ENCODE data around the gene PIK3AP1. TPM values are rescaled to one million over a fixed set of nuclear protein-coding genes. Genes with fewer than 3 reads are reported as not detected.
A peak's percentile ranks its signal among the peaks of the same experiment; 100 is the strongest.

Gene PIK3AP1
- total RNA-seq, 1 experiment from 2014 or later = 4.3 TPM

DNA sequence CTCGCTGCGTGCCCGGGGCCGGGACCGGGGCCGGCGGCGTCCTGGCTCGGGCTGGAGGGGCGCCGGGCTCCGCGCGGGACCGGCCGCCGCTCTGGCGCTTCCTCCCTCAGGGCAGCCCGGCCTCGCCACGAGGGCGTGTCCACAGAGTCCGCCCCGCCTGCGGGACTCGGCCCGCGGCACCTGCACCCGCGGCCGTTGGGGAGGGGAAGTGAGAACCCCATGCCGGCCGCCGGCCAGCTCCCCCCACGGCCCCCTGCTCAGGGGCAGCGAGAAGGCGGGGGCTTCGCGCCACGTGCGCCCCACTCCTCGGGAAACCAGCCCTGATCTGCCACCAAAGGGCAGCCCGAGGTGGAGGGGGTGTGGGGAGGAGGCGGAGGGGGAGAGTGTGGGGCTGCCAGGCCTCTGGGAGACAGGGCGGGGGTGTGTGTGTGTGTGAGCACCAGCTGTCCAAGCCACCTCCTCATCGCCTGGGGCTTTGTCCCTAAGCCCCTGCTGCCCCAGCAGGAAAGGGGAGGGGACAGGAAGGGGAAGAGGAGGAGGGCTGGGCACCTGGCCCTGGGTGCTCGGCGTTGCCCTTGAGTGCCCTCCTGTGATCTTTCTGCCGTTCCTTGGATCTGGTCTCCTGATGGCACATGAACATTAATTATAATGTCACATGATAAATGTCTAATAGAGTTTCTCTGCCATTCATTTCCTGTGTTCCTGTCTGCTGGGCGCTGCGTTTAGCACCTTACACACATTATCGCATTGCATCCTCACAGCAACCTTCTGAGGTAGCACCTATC is at the start of gene PIK3AP1 (continued):
- TF ChIP-seq ATF2 (CRISPR knock-in tag; IDR thresholded peaks at IDR 0.05; ENCODE audit: borderline replicate concordance, low read depth) = no peak
- TF ChIP-seq HMGXB4 (CRISPR knock-in tag; IDR thresholded peaks at IDR 0.05) = peak; percentile 67
- TF ChIP-seq TCF7 (CRISPR knock-in tag; IDR thresholded peaks at IDR 0.05; ENCODE audit: low read depth) = no peak

DNA sequence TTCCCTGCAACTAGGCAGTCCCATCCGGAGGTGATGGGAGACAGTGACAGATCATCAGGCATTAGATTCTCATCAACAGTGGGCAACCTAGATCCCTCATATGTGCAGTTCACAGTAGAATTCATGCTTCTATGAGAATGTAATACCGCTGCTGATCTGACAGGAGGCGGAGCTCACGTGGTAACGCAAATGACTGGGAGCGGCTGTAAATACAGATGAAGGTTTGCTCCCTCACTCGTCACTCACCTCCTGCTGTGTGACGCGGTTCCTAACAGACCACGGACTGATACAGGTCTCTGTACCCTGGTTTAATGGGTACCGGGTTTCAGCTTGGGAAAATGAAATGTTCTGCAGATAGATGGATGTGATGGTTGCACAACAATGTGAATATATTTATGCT is 47.8 kb upstream of the PIK3AP1 start:
- POLR2A ChIA-PET = no interaction called here
- H3K36me3 Mint-ChIP-seq = peaks cover 25% of the 10 kb centered on the region
- peaks cover 34% of the 10 kb centered on the region for H3K9me3 Mint-ChIP-seq
- H3K27ac Mint-ChIP-seq = no peak overlapping the region
- H3K27me3 Mint-ChIP-seq (ENCODE audit: low read depth) = peaks cover 6% of the 10 kb centered on the region
- ATAC-seq (no peak), DNase-seq (ENCODE audit: low spot score) (no peak)
- CTCF ChIA-PET = no interaction called here
- no peaks in the 10 kb centered on the region for H3K4me1 Mint-ChIP-seq
- TF ChIP-seq ZBTB43 (CRISPR knock-in tag; IDR thresholded peaks at IDR 0.05) = no peak
- TF ChIP-seq CBFB (CRISPR knock-in tag; IDR thresholded peaks at IDR 0.05; ENCODE audit: low read depth) = no peak
- TF ChIP-seq ZNF425 (CRISPR knock-in tag; conservative IDR thresholded peaks at IDR 0.05) = no peak
- no peak for TF ChIP-seq ZNF232 (CRISPR knock-in tag; IDR thresholded peaks at IDR 0.05)
- TF ChIP-seq, protein P1, sequence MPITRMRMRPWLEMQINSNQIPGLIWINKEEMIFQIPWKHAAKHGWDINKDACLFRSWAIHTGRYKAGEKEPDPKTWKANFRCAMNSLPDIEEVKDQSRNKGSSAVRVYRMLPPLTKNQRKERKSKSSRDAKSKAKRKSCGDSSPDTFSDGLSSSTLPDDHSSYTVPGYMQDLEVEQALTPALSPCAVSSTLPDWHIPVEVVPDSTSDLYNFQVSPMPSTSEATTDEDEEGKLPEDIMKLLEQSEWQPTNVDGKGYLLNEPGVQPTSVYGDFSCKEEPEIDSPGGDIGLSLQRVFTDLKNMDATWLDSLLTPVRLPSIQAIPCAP (CRISPR knock-in tag; IDR thresholded peaks at IDR 0.05) = no peak
- no peak for TF ChIP-seq NFYB (CRISPR knock-in tag; conservative IDR thresholded peaks at IDR 0.05; ENCODE audit: low read depth)
- no peak for TF ChIP-seq TEAD4 (CRISPR knock-in tag; IDR thresholded peaks at IDR 0.05)
- TF ChIP-seq, protein P2, sequence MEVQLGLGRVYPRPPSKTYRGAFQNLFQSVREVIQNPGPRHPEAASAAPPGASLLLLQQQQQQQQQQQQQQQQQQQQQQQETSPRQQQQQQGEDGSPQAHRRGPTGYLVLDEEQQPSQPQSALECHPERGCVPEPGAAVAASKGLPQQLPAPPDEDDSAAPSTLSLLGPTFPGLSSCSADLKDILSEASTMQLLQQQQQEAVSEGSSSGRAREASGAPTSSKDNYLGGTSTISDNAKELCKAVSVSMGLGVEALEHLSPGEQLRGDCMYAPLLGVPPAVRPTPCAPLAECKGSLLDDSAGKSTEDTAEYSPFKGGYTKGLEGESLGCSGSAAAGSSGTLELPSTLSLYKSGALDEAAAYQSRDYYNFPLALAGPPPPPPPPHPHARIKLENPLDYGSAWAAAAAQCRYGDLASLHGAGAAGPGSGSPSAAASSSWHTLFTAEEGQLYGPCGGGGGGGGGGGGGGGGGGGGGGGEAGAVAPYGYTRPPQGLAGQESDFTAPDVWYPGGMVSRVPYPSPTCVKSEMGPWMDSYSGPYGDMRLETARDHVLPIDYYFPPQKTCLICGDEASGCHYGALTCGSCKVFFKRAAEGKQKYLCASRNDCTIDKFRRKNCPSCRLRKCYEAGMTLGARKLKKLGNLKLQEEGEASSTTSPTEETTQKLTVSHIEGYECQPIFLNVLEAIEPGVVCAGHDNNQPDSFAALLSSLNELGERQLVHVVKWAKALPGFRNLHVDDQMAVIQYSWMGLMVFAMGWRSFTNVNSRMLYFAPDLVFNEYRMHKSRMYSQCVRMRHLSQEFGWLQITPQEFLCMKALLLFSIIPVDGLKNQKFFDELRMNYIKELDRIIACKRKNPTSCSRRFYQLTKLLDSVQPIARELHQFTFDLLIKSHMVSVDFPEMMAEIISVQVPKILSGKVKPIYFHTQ (CRISPR knock-in tag; IDR thresholded peaks at IDR 0.05) = no peak
- no peak for TF ChIP-seq CREM (CRISPR knock-in tag; IDR thresholded peaks at IDR 0.05)
- TF ChIP-seq ZNF671 (CRISPR knock-in tag; IDR thresholded peaks at IDR 0.05) = no peak
- TF ChIP-seq FOXK1 (CRISPR knock-in tag; IDR thresholded peaks at IDR 0.05) = no peak
- no peak for TF ChIP-seq GRHL2 (CRISPR knock-in tag; IDR thresholded peaks at IDR 0.05; ENCODE audit: insufficient replicate concordance, severe bottlenecking)
- TF ChIP-seq NR1H2 (CRISPR knock-in tag; IDR thresholded peaks at IDR 0.05) = no peak
- no peak for TF ChIP-seq ELF4 (CRISPR knock-in tag; IDR thresholded peaks at IDR 0.05; ENCODE audit: low read depth)
- TF ChIP-seq SP1 (CRISPR knock-in tag; conservative IDR thresholded peaks at IDR 0.05) = no peak
- no peak for TF ChIP-seq MAX (CRISPR knock-in tag; IDR thresholded peaks at IDR 0.05)
- TF ChIP-seq, protein P3, sequence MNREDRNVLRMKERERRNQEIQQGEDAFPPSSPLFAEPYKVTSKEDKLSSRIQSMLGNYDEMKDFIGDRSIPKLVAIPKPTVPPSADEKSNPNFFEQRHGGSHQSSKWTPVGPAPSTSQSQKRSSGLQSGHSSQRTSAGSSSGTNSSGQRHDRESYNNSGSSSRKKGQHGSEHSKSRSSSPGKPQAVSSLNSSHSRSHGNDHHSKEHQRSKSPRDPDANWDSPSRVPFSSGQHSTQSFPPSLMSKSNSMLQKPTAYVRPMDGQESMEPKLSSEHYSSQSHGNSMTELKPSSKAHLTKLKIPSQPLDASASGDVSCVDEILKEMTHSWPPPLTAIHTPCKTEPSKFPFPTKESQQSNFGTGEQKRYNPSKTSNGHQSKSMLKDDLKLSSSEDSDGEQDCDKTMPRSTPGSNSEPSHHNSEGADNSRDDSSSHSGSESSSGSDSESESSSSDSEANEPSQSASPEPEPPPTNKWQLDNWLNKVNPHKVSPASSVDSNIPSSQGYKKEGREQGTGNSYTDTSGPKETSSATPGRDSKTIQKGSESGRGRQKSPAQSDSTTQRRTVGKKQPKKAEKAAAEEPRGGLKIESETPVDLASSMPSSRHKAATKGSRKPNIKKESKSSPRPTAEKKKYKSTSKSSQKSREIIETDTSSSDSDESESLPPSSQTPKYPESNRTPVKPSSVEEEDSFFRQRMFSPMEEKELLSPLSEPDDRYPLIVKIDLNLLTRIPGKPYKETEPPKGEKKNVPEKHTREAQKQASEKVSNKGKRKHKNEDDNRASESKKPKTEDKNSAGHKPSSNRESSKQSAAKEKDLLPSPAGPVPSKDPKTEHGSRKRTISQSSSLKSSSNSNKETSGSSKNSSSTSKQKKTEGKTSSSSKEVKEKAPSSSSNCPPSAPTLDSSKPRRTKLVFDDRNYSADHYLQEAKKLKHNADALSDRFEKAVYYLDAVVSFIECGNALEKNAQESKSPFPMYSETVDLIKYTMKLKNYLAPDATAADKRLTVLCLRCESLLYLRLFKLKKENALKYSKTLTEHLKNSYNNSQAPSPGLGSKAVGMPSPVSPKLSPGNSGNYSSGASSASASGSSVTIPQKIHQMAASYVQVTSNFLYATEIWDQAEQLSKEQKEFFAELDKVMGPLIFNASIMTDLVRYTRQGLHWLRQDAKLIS (CRISPR knock-in tag; IDR thresholded peaks at IDR 0.05; ENCODE audit: borderline replicate concordance) = no peak
- TF ChIP-seq TCF7 (CRISPR knock-in tag; IDR thresholded peaks at IDR 0.05; ENCODE audit: low read depth) = no peak
- no peak for TF ChIP-seq EMX1 (CRISPR knock-in tag; IDR thresholded peaks at IDR 0.05)
- no peak overlapping the region for H3K4me3 Mint-ChIP-seq
